ENCODE measurements around the gene ATP1B1.

GRCh38 chr1:169121146-169121923 is 14.8 kb downstream of the ATP1B1 start:
- TF ChIP-seq POLR2A (IDR thresholded peaks at IDR 0.05): no peak
- TF ChIP-seq, protein P1, sequence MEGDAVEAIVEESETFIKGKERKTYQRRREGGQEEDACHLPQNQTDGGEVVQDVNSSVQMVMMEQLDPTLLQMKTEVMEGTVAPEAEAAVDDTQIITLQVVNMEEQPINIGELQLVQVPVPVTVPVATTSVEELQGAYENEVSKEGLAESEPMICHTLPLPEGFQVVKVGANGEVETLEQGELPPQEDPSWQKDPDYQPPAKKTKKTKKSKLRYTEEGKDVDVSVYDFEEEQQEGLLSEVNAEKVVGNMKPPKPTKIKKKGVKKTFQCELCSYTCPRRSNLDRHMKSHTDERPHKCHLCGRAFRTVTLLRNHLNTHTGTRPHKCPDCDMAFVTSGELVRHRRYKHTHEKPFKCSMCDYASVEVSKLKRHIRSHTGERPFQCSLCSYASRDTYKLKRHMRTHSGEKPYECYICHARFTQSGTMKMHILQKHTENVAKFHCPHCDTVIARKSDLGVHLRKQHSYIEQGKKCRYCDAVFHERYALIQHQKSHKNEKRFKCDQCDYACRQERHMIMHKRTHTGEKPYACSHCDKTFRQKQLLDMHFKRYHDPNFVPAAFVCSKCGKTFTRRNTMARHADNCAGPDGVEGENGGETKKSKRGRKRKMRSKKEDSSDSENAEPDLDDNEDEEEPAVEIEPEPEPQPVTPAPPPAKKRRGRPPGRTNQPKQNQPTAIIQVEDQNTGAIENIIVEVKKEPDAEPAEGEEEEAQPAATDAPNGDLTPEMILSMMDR (IDR thresholded peaks at IDR 0.05): no peak
